ENCODE results near the gene LPO.

LPO gene
- total RNA-seq = 0 to 0.09 reads per million in 2 experiments

DNA sequence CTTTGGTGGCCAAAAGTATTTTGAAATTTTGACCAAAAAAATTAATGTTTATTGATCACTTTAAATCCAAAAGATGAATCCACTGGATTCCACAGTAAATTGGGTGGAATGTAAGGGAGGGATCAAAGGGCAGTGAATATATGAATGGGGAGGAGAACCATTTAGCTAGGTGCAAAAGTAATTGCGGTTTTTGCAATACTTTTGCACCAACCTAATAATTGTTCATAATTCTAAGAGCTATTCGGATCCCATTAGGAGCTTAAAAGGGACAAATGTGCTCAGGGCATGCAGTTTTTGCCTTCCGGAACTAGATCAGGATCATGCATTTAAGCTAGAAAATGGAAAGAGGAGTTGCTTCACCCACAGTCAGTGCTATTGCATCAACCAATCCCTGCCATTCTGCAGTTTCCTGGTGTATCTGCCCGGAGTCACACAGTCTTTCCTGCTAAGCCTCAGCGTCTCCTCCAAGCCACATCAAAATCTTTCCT, at the start of gene LPO:
LPO (plus strand) TSS at position 438 of the 488 bp plus-strand sequence. CDS start 4,396 bp downstream, outside the sequence.
- no peak for DNase-seq (ENCODE audit: low read depth)

GRCh38 chr17:58189436-58190146, 48.8 kb upstream of the LPO start:
- DNase-seq (ENCODE audit: low read depth) = no peak

DNA sequence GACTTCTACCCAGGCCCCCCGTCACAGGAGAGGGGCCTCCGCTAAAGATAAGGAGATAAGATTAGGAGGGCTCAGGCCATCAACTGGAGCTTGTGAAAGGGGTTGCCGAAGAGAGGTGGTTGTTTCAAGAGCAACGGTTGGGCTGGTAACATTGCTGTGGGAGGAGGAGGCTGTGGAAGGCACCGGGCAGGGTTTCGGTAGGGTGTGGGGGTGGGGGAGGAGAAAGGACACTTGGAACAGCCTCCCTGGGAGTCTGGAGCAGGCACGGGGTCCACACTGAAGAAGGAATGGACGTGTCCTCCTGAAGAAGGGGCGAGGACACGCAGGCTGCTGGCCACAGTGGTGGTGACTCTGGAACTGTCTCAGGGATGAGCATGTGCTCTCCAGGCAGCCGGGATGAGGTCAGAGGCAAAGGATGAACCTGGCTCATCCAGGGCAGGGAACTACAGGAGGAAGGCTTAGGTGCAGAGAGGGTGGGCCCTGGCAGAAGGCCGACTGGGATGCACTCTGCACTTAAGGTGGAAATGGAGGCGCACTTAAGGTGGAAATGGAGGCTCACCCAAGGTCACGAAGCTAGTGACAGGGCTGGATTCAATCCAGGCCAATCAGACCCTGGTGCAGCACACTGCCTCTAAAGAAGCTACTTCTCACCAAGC, 47.0 kb upstream of the LPO start:
- no peak for DNase-seq (ENCODE audit: low read depth)

DNA sequence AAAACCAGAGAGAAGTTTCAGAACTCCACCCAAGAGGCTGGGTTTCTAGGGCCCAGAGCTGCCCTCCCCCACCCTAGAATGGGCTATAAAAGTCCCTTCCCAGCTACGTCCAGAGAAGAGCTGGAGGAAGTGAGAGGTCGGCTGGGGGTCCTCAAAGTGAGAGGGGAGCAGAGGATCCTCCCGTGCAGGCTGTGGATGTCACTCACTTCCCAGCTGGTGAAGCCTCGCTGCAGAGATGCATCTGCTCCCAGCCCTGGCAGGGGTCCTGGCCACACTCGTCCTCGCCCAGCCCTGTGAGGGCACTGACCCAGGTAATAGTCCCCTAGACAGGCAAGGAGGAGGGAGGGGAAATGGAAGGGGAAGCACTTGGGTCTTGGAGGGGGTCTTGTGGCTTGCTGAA, 45.8 kb upstream of the LPO start, which contains the start of gene EPX:
EPX (plus strand) TSS at position 115 of the 400 bp plus-strand sequence; CDS start at position 236, 121 bp downstream.
- DNase-seq (ENCODE audit: low read depth) = no peak

GRCh38 chr17:58193641-58194255, 44.6 kb upstream of the LPO start:
- DNase-seq (ENCODE audit: low read depth) = no peak

GRCh38 chr17:58195518-58196123, 42.8 kb upstream of the LPO start:
- DNase-seq (ENCODE audit: low read depth) = no peak

- DNase-seq (ENCODE audit: low read depth) = no peak
These were observed 41.8 kb upstream of the LPO start for GRCh38 chr17:58196610-58197009.

- peak; percentile 33 for DNase-seq (ENCODE audit: low read depth)
These were observed 38.3 kb upstream of the LPO start for GRCh38 chr17:58200024-58200633.

- no peak for DNase-seq (ENCODE audit: low read depth)
These were observed 35.5 kb upstream of the LPO start for GRCh38 chr17:58202859-58203258.

- DNase-seq (ENCODE audit: low read depth) = no peak
These were observed 33.6 kb upstream of the LPO start for GRCh38 chr17:58204796-58205195.

- DNase-seq (ENCODE audit: low read depth) = no peak
These were observed 32.4 kb upstream of the LPO start for GRCh38 chr17:58205936-58206335.

- DNase-seq (ENCODE audit: low read depth) = no peak
These were observed 30.9 kb upstream of the LPO start for GRCh38 chr17:58207451-58207850.

- DNase-seq (ENCODE audit: low read depth) = no peak
These were observed 30.0 kb upstream of the LPO start for GRCh38 chr17:58208344-58208743.

GRCh38 chr17:58210922-58211321, 27.5 kb upstream of the LPO start:
- no peak for DNase-seq (ENCODE audit: low read depth)

GRCh38 chr17:58215685-58216084, 22.7 kb upstream of the LPO start:
- DNase-seq (ENCODE audit: low read depth) = no peak

GRCh38 chr17:58217766-58218165, 20.6 kb upstream of the LPO start:
- DNase-seq (ENCODE audit: low read depth) = no peak

DNA sequence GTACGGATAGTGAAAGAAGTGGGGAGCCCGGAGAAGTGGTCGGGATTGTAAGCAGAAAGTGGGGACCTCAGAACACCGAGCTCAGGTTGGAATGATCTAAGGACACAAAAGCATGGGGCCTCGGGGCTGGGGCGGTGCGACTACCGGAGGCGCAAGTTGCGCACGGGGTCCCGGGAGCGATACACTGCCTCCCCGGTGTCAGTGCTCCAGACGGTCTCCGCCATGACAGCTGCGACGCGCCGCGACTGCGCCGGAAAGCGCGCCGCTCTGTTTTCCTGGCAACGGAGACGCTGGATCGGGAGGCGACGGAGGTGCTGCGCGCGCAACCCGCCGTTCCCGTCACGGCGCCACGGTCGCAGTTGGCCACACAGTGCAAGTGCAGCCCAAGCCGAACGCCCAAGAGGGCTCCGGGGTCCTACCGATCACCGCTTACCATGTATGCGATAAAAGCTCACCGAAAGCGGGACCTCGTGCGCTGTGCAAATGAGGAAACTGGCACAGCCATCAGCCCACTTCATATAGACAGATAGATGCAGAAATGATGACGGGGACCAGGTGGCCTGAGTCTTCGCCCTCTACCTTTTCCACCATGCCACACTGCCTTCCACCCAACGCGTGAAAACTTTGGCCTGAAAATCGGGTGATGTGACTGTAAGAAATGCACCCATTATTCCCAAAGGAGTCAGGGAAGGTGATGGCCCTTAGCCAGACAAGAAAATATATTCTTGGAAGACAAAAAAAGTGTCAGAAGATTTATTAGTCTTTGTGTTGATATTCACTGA, 19.2 kb upstream of the LPO start, which contains the start of gene MKS1:
MKS1 (minus strand) TSS at position 249 of the 782 bp plus-strand sequence; CDS start at position 224, 25 bp downstream.
- DNase-seq (ENCODE audit: low read depth) = peak; percentile 92

- no peak for DNase-seq (ENCODE audit: low read depth)
These were observed 18.6 kb upstream of the LPO start for GRCh38 chr17:58219789-58220183.

- no peak for DNase-seq (ENCODE audit: low read depth)
These were observed 14.1 kb upstream of the LPO start for GRCh38 chr17:58224315-58224714.

DNA sequence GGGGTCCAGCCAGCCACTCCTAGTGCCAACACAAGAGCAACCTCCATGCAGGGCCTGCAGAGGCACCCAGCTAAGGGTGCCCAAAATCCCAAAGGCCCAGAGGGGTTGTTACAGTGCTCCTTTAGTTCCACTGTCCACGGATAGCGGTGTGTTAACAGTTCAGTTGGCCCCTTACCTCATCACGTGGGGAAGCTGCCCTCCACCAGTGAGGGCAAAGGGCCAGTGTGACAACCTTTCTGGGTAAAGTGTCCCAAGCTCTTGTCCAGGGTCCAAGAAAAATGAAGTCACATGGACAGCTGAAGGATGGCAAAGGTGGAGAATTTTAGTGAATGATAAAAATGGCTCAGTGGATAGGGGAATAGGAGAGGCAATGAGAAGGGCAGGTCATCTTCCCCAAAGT, 10.7 kb upstream of the LPO start:
- no peak for DNase-seq (ENCODE audit: low read depth)

- DNase-seq (ENCODE audit: low read depth) = no peak
These were observed 9.7 kb upstream of the LPO start for GRCh38 chr17:58228679-58229078.

Measured in T follicular helper cell (primary cell).